ENCODE measurements around the gene CCP110. TPM values are rescaled to one million over a fixed set of nuclear protein-coding genes. Genes with fewer than 3 reads are reported as not detected.
A peak's percentile ranks its signal among the peaks of the same experiment; 100 is the strongest.

Gene CCP110
- total RNA-seq, 1 experiment from 2014 or later: 5.4 TPM

DNA sequence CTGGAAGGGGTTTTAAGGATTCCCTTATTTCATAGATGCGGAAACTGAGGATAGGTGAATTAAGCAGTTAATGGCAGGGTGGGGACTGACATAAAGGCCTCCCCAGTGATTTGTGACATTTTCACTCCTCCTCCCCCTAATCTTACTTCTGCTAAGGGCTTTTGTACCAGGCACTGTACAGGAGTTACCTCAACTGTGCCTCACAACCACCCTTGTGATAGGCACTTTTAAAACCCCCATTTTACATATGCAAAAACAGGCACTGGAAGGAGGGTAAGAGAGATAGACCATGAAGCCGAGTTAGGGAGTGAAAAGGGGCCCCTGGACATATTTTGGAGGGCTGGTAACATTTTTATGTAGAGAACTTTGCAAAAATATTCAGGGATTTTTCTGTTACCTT, 982 bp upstream of the CCP110 start:
- Histone ChIP-seq H3K27ac (ENCODE audit: low read length) (no peak overlapping the region), H3K9me3 (ENCODE audit: low read length) (no peaks in the 10 kb centered on the region), H3K9ac (ENCODE audit: low read length) (no peak overlapping the region), H3K27me3 (ENCODE audit: low read length) (no peaks in the 10 kb centered on the region), H3K9me2 (replicated peaks; ENCODE audit: low read length) (no peaks in the 10 kb centered on the region), H3K4me2 (ENCODE audit: low read length) (no peak overlapping the region), H4K20me1 (ENCODE audit: low read length) (0 out of 2 replicates have a peak, but pooled peaks cover 4% of the 10 kb centered on the region), H2AFZ (ENCODE audit: low read length) (peak overlapping the region; percentile 68; the same call in 1 of the 2 replicates), H3K4me3 (ENCODE audit: low read length) (no peak overlapping the region), H3K79me2 (ENCODE audit: low read length) (peaks cover 68% of the 10 kb centered on the region), H3K36me3 (ENCODE audit: low read depth, low read length) (no peaks in the 10 kb centered on the region; the same call in 1 of the 2 replicates), H3F3A (ENCODE audit: low read length, unreplicated experiment) (no peaks in the 10 kb centered on the region), H3K4me1 (ENCODE audit: insufficient read depth, low read length) (peaks cover 52% of the 10 kb centered on the region)
- CTCF ChIA-PET: no interaction called here
- POLR2A ChIA-PET (ENCODE audit: unreplicated experiment): no interaction called here
- DNase-seq: no peak
- ATAC-seq: no peak
- intact Hi-C loops (cut with micrococcal nuclease): loop anchor here (5.0 kb wide), 1 partner anchor 35 kb away; the partner anchor contains the start of gene VPS35L
- TF ChIP-seq CTCF (conservative IDR thresholded peaks at IDR 0.05; ENCODE audit: low read depth, low read length): no peak
- no peak for TF ChIP-seq EZH2 (IDR thresholded peaks at IDR 0.05; ENCODE audit: low read length, unreplicated experiment)
- no peak for TF ChIP-seq EZH2phosphoT487 (IDR thresholded peaks at IDR 0.05; ENCODE audit: borderline replicate concordance, low read length)
- no TSS peak for BruUV-seq (replicated peaks)

GRCh38 chr16:19523184-19523558, 571 bp upstream of the CCP110 start:
- H3K4me3 ChIP-seq (ENCODE audit: low read length): no peak overlapping the region
- BruUV-seq (replicated peaks): no TSS peak
- no peaks in the 10 kb centered on the region for H3K9me2 ChIP-seq (replicated peaks; ENCODE audit: low read length)
- H4K20me1 ChIP-seq (ENCODE audit: low read length): 0 out of 2 replicates have a peak, but pooled peaks cover 4% of the 10 kb centered on the region
- intact Hi-C loops (cut with micrococcal nuclease): loop anchor here (5.0 kb wide), 1 partner anchor 34 kb away; the partner anchor contains the start of gene VPS35L
- peaks cover 64% of the 10 kb centered on the region for H3K79me2 ChIP-seq (ENCODE audit: low read length)
- peak overlapping the region; percentile 46 for H3K4me2 ChIP-seq (ENCODE audit: low read length)
- H3K4me1 ChIP-seq (ENCODE audit: insufficient read depth, low read length): peaks cover 48% of the 10 kb centered on the region
- TF ChIP-seq CTCF (conservative IDR thresholded peaks at IDR 0.05; ENCODE audit: low read depth, low read length) (no peak), EZH2phosphoT487 (IDR thresholded peaks at IDR 0.05; ENCODE audit: borderline replicate concordance, low read length) (no peak), EZH2 (IDR thresholded peaks at IDR 0.05; ENCODE audit: low read length, unreplicated experiment) (no peak)
- ChIA-PET CTCF (no interaction called here), POLR2A (ENCODE audit: unreplicated experiment) (no interaction called here)
- H2AFZ ChIP-seq (ENCODE audit: low read length): no peak overlapping the region
- no peak for ATAC-seq
- H3F3A ChIP-seq (ENCODE audit: low read length, unreplicated experiment): no peaks in the 10 kb centered on the region
- no peak overlapping the region for H3K9ac ChIP-seq (ENCODE audit: low read length)
- no peak overlapping the region for H3K27ac ChIP-seq (ENCODE audit: low read length)
- DNase-seq: no peak
- H3K36me3 ChIP-seq (ENCODE audit: low read depth, low read length): peaks cover 4% of the 10 kb centered on the region; the same call in 1 of the 2 replicates
- no peaks in the 10 kb centered on the region for H3K27me3 ChIP-seq (ENCODE audit: low read length)
- H3K9me3 ChIP-seq (ENCODE audit: low read length): no peaks in the 10 kb centered on the region

DNA sequence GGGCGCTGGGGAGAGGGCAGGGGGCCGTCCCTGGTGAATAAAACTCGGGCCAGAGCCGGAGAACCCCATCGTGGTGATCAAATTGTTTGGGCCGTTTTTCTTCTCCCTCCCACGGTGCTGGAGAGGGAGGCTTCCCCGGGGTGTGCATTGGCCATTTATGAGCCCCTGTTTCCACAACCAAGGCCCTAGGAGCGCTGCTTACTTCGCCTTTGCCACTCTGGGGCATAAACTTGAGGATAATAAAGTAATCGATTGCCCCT, 544 bp downstream of the CCP110 start:
- Histone ChIP-seq H3K9ac (ENCODE audit: low read length) (peak overlapping the region; percentile 84), H3F3A (ENCODE audit: low read length, unreplicated experiment) (no peaks in the 10 kb centered on the region), H4K20me1 (ENCODE audit: low read length) (no peaks in the 10 kb centered on the region), H3K4me2 (ENCODE audit: low read length) (peak overlapping the region; percentile 88), H3K36me3 (ENCODE audit: low read depth, low read length) (peaks cover 9% of the 10 kb centered on the region; the same call in 1 of the 2 replicates), H3K4me3 (ENCODE audit: low read length) (peak overlapping the region; percentile 93), H3K27ac (ENCODE audit: low read length) (no peak overlapping the region), H3K9me2 (replicated peaks; ENCODE audit: low read length) (no peaks in the 10 kb centered on the region), H2AFZ (ENCODE audit: low read length) (peak overlapping the region; percentile 91), H3K79me2 (ENCODE audit: low read length) (peaks cover 54% of the 10 kb centered on the region), H3K4me1 (ENCODE audit: insufficient read depth, low read length) (peaks cover 38% of the 10 kb centered on the region), H3K27me3 (ENCODE audit: low read length) (no peaks in the 10 kb centered on the region), H3K9me3 (ENCODE audit: low read length) (no peaks in the 10 kb centered on the region)
- no peak for TF ChIP-seq EZH2 (IDR thresholded peaks at IDR 0.05; ENCODE audit: low read length, unreplicated experiment)
- no peak for TF ChIP-seq EZH2phosphoT487 (IDR thresholded peaks at IDR 0.05; ENCODE audit: borderline replicate concordance, low read length)
- no peak for TF ChIP-seq CTCF (conservative IDR thresholded peaks at IDR 0.05; ENCODE audit: low read depth, low read length)
- ATAC-seq: no peak
- intact Hi-C loops (cut with micrococcal nuclease): loop anchor here (5.0 kb wide), 1 partner anchor 33 kb away; the partner anchor contains the start of gene VPS35L
- ChIA-PET CTCF (interaction anchor here (0.6 to 0.7 kb wide), 2 partner anchors 31 to 61 kb away, joined by 3 to 5 read pairs; partner anchors contain the start of gene VPS35L), POLR2A (ENCODE audit: unreplicated experiment) (interaction anchor here (0.6 kb wide), 1 partner anchor 723 kb away, joined by 3 read pairs; no protein-coding TSS in a partner anchor)
- no TSS peak for BruUV-seq (replicated peaks)
- DNase-seq: no peak
